Cerebellar cortex (tissue), 1 donor: ENCODE data around the gene TAP2.
"Not testable (repeated sequence)": the region's sequence is repeated elsewhere in the genome, so short reads cannot be mapped to it uniquely, and the experiment has no call there.

Source experiments
- DNase-seq: peaks from one replicate; pipeline ENCODE4 v3.0.0-alpha.2; 2015; ENCODE audit warnings: low spot score

The TAP2 gene

GRCh38 chr6:32838114-32838958 lies at the start of gene TAP2:
TSS of gene TAP2 (minus strand) at chr6:32838739. CDS start at chr6:32838233, 506 bp downstream.
- peak; percentile 90 for DNase-seq

- DNase-seq, result no peak
These were observed 49.1 kb upstream of the TAP2 start for GRCh38 chr6:32887616-32888015.

GRCh38 chr6:32886681-32887383 lies 48.3 kb upstream of the TAP2 start:
- DNase-seq, result no peak

- peak; percentile 88 for DNase-seq
These were observed 47.3 kb upstream of the TAP2 start for GRCh38 chr6:32885698-32886286.

- no peak for DNase-seq
These were observed 45.2 kb upstream of the TAP2 start for GRCh38 chr6:32883789-32884188.

DNA sequence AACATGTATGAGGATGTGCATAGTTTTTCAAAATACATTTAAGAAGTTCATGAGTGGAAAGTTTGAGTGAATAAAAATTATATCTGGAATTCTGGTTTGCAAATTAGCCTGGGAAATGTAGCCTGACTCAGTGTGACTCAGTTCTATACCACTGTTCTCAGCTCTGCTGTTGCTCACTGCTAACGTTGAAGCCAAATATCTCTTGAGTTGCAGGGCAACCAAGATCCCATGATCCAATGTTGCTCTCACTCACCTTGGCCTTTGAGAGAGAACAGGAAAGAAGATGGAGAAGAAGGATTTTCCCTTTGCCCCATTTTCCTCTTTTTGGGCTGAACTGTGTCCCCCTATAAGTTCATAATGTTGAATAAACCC lies 44.3 kb upstream of the TAP2 start:
- DNase-seq, result no peak

DNA sequence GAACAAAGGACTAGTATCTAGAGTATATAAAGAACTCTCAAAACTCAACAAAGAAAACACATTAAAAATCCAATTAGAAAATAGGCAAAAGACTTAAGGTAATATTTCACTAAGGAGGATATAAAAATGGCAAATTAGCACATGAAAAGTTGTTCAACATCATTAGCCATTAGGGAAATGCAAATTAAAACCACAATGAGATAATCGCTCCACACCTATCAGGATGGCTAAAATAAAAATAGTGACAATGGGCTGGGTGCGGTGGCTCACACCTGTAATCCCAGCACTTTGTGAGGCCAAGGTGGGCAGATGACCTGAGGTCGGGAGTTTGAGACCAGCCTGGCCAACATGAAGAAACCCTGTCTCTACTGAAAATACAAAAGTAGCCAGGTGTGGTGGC lies 42.4 kb upstream of the TAP2 start:
- DNase-seq, result not testable (repeated sequence)

DNA sequence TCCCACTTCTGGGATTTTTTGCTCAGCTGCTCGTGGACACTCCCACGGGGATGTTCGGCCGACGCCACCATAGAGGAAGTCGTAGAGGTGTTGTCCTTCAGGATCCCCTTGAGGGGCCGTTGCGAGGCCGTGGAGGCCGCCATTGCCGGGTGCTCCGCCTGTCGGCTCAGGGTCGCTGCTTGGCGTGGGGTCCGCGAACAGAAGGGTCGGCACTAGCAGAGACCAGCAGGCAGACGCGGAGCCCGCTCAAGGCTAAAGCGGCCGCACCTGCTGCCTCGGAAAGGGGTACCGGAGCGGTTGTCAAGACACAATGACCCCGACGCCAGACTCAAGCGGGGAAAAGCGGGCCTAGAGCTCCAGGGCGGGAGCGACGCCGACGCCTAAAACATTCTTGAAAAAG lies 41.2 kb upstream of the TAP2 start:
- no peak for DNase-seq

- DNase-seq, result no peak
These were observed 38.1 kb upstream of the TAP2 start for GRCh38 chr6:32876603-32877002.

DNA sequence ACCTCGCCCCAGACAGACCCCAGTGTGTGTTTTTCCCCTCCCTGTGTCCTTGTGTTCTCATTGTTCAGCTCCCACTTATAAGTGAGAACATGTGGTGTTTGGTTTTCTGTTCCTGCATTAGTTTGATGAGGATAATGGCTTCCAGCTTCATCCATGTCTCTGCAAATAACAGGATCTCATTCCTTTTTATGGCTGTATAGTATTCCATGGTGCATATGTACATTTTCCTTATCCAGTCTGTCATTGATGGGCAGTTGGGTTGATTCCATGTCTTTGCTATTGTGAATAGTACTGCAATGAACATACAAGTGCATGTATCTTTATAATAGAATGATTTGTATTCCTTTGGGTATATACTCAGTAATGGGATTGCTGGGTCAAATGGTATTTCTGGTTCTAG lies 35.4 kb upstream of the TAP2 start:
- not testable (repeated sequence) for DNase-seq

DNA sequence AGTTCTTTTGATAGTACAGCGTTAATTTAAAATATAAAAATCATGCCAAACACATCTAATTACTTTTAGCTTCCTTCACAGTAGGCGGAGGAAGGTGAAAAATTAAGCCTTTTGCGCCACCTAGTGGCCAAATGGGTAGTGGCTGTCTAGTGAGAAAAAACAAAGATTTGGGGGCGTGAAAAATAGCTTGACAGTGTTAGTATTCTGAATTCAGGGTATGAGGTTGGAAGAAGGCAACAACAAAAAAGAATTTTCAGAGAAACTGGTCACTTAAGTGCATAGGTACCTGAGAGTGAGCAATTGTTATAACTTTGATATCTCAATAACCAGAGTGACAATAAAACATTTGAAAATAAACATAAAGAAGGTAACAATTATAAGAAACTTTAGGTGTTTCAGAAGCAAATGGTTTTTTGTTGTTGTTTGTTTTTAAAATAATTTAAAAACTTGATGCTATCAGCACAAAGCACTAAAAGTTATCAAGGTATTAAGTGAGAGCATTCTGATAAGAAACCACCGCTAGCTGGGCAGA lies 29.8 kb upstream of the TAP2 start:
- DNase-seq, result peak; percentile 85

DNA sequence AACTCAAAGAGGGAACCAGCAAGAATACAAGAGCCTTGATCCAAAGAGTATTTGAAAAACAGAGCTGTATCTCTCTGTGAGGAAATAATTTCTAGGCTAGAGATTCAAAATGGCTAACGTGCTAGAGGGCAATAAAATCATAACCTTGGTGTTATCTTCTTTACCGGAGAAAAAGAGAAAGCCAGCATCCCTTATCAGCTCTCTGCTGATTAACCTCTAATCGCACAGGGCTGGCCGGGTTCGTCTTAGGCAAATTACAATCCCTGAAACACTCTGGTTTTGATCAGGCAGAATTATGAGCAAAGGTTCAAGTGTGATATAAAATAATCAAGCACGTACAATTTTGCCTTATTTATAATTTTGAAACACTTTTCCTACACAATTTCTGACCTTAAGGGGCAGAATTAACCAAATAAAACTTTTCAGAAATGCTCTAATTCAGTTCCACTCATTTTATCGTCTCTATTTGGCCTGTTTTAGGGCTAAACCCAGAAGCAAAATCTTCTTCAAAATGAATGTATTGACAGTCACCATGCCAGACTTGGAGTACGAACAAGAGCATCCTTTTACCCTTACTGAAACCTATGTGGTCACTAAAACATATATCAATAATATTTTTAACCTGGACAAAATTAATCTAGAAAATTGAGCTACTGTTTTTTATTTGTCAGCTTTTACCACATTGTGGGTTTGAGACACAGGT lies 29.2 kb upstream of the TAP2 start:
- DNase-seq, result no peak

GRCh38 chr6:32867022-32867477 lies 28.5 kb upstream of the TAP2 start:
- no peak for DNase-seq

DNA sequence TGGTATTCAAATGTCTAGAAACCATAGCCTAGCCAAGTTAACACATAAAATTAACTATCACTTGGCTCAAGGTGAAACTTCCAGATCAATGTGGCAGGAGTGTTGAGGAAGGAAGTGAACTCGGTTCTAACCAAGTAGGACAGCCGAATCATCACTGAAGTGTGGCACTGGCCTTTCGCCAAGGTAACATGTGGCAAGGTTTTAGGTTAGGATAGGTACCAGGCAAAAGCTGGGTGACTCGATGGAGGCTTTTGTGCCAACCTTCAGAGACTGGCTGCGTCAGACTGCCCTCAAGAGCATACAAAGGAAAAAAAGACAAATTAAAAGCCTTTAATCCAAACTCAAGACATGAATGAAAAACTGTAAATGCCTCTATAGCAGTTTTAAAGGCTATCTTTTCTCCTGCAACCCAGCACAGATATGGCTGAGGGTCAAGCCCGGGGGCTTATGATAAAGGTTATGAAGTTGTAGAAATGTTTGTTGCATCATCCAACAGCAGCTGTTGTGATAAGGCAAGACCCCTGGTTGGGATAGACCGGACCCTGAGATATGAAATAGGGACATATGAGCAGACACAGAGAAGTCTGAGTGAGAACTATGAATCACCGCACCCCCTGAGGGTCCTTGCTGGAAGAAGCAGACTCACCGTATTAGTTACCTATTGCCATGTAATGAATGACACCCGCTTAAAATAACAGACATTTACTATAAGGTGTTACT lies 27.3 kb upstream of the TAP2 start:
- DNase-seq, result no peak

DNA sequence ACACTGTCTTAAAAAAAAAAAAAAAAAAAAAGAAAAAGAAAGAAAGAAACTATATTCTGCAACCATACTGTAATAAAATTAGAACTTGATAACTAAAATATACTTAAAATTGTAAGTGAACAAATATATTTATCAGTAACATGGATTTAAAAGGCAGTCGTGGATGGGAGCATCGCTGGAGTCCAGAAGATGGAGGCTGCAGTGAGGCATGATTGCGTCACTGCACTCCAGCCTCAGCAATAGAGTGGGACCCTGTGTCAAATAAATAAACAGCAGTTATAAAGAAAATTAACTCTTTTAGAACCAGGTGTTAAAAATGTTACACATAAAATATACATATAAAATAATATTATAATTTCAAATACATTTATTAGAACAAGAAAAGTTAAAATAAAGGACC lies 24.2 kb upstream of the TAP2 start:
- DNase-seq, result no peak

GRCh38 chr6:32860674-32861073 lies 22.1 kb upstream of the TAP2 start:
- no peak for DNase-seq

- no peak for DNase-seq
These were observed 19.7 kb upstream of the TAP2 start for GRCh38 chr6:32858194-32858593.

GRCh38 chr6:32857156-32857891 lies 18.8 kb upstream of the TAP2 start:
- no peak for DNase-seq

DNA sequence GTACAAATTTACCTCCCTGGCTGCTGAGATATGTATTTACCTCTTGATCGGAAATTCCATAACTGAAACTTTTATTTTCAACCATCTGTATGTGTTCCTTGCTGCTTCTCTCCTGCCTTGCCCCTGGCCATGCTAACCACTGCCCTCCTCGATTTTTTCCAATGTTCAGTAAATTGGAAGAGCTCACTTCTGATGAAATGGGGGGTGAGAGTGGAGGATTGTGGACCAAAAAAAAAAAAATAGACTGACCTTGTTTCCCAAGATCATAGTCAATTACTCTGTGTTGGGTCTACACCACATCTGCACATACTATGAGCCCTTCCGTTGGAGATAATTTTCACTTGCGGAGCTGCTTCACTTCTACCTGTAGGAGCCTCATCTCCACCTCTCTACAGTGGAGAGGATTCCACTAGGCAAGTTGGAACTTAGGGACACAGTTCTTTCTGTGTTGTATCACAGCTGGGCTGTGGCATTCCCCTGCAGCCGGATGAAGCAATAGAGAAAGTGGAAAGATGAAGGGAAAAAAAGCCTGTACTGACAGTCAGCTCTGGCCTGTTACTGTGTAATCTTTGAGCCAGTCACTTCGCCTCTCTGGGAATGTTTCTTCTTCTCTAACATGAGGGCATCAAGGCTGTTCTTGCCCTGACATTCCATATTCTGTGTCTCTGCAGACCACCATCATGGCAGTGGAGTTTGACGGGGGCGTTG lies 17.1 kb upstream of the TAP2 start:
- DNase-seq, result no peak
